ENCODE results near the gene NCR2. TPM values are rescaled to one million over a fixed set of nuclear protein-coding genes. Genes with fewer than 3 reads are reported as not detected.

Gene NCR2
- total RNA-seq, 1 donor from 2014 or later: not detected

GRCh38 chr6:41377071-41377470 is 41.7 kb downstream of the NCR2 start:
- Mint-ChIP-seq H3K4me3 (ENCODE audit: low read depth) (no peak overlapping the region), H3K36me3 (ENCODE audit: insufficient read depth) (no peaks in the 10 kb centered on the region), H3K27ac (no peak overlapping the region), H3K4me1 (ENCODE audit: low read depth) (peaks cover 22% of the 10 kb centered on the region), H3K27me3 (peaks cover 89% of the 10 kb centered on the region), H3K9me3 (ENCODE audit: low read depth) (no peaks in the 10 kb centered on the region)
- no peak for TF ChIP-seq CTCF (IDR thresholded peaks at IDR 0.05; ENCODE audit: unreplicated experiment)
- no peak for DNase-seq (ENCODE audit: low spot score, unreplicated experiment)

GRCh38 chr6:41379306-41379705 is 43.9 kb downstream of the NCR2 start:
- no peak for TF ChIP-seq CTCF (IDR thresholded peaks at IDR 0.05; ENCODE audit: unreplicated experiment)
- Mint-ChIP-seq H3K36me3 (ENCODE audit: insufficient read depth) (no peaks in the 10 kb centered on the region), H3K9me3 (ENCODE audit: low read depth) (no peaks in the 10 kb centered on the region), H3K4me1 (ENCODE audit: low read depth) (peaks cover 14% of the 10 kb centered on the region), H3K4me3 (ENCODE audit: low read depth) (no peak overlapping the region), H3K27ac (no peak overlapping the region), H3K27me3 (peaks cover 89% of the 10 kb centered on the region)
- DNase-seq (ENCODE audit: low spot score, unreplicated experiment): no peak

- no peak for DNase-seq (ENCODE audit: low spot score, unreplicated experiment)
- Mint-ChIP-seq H3K4me3 (ENCODE audit: low read depth) (no peak overlapping the region), H3K9me3 (ENCODE audit: low read depth) (no peaks in the 10 kb centered on the region), H3K27ac (no peak overlapping the region), H3K36me3 (ENCODE audit: insufficient read depth) (no peaks in the 10 kb centered on the region), H3K27me3 (peaks cover 47% of the 10 kb centered on the region), H3K4me1 (ENCODE audit: low read depth) (no peaks in the 10 kb centered on the region)
- TF ChIP-seq CTCF (IDR thresholded peaks at IDR 0.05; ENCODE audit: unreplicated experiment): no peak
Measured at GRCh38 chr6:41386594-41386993, 51.2 kb downstream of the NCR2 start.

GRCh38 chr6:41392246-41392645 is 56.8 kb downstream of the NCR2 start:
- Mint-ChIP-seq H3K9me3 (ENCODE audit: low read depth) (peaks cover 13% of the 10 kb centered on the region), H3K27me3 (peaks cover 29% of the 10 kb centered on the region), H3K36me3 (ENCODE audit: insufficient read depth) (no peaks in the 10 kb centered on the region), H3K4me1 (ENCODE audit: low read depth) (no peaks in the 10 kb centered on the region), H3K27ac (no peak overlapping the region), H3K4me3 (ENCODE audit: low read depth) (no peak overlapping the region)
- no peak for TF ChIP-seq CTCF (IDR thresholded peaks at IDR 0.05; ENCODE audit: unreplicated experiment)
- DNase-seq (ENCODE audit: low spot score, unreplicated experiment): no peak

GRCh38 chr6:41396335-41396734 is 60.9 kb downstream of the NCR2 start:
- no peak for DNase-seq (ENCODE audit: low spot score, unreplicated experiment)
- no peak for TF ChIP-seq CTCF (IDR thresholded peaks at IDR 0.05; ENCODE audit: unreplicated experiment)
- Mint-ChIP-seq H3K27me3 (peaks cover 37% of the 10 kb centered on the region), H3K36me3 (ENCODE audit: insufficient read depth) (no peaks in the 10 kb centered on the region), H3K4me3 (ENCODE audit: low read depth) (no peak overlapping the region), H3K27ac (no peak overlapping the region), H3K4me1 (ENCODE audit: low read depth) (no peaks in the 10 kb centered on the region), H3K9me3 (ENCODE audit: low read depth) (peaks cover 13% of the 10 kb centered on the region)

Measured in progenitor cell of endocrine pancreas (in vitro differentiated cells).